ENCODE results near the gene RASL11A. TPM values are rescaled to one million over a fixed set of nuclear protein-coding genes. Genes with fewer than 3 reads are reported as not detected.

RASL11A gene
- total RNA-seq, 1 experiment from 2014 or later, result 2.7 TPM

DNA sequence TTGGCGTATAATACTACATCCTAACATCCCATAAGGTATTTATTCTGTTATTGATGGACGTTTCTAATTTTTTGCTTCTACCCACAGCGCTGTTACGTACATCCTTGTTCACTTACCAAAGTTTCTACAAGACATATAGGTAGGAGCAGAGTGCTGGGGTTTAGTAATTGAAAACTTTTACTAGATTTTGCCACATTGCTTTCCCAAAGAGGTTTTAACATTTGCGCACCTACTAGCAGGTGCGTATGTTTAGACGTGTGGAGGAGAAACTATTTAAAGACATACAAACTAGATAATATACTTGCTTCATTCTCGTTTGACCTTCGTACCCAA lies 19.8 kb upstream of the RASL11A start:
- H3K23me2 ChIP-seq (ENCODE audit: insufficient read length, low read depth, low read length, poor library complexity, severe bottlenecking), result peaks cover 10% of the 10 kb centered on the region
- no peaks in the 10 kb centered on the region for H3K9me3 ChIP-seq (ENCODE audit: control insufficient read depth, low read depth, low read length)
- H4K20me1 ChIP-seq (ENCODE audit: control insufficient read depth, insufficient read depth, insufficient read length), result no peaks in the 10 kb centered on the region
- TF ChIP-seq, protein P1, sequence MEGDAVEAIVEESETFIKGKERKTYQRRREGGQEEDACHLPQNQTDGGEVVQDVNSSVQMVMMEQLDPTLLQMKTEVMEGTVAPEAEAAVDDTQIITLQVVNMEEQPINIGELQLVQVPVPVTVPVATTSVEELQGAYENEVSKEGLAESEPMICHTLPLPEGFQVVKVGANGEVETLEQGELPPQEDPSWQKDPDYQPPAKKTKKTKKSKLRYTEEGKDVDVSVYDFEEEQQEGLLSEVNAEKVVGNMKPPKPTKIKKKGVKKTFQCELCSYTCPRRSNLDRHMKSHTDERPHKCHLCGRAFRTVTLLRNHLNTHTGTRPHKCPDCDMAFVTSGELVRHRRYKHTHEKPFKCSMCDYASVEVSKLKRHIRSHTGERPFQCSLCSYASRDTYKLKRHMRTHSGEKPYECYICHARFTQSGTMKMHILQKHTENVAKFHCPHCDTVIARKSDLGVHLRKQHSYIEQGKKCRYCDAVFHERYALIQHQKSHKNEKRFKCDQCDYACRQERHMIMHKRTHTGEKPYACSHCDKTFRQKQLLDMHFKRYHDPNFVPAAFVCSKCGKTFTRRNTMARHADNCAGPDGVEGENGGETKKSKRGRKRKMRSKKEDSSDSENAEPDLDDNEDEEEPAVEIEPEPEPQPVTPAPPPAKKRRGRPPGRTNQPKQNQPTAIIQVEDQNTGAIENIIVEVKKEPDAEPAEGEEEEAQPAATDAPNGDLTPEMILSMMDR (conservative IDR thresholded peaks at IDR 0.05), result no peak
- peaks cover 22% of the 10 kb centered on the region for H3K79me2 ChIP-seq (ENCODE audit: insufficient read depth, low read length)
- H3K14ac ChIP-seq (ENCODE audit: insufficient read depth, low read length), result no peak overlapping the region
- H4K91ac ChIP-seq (ENCODE audit: insufficient read length, low read depth, low read length), result no peak overlapping the region
- DNase-seq, result no peak
- no peak overlapping the region for H3K27ac ChIP-seq (ENCODE audit: insufficient read length, low read depth, low read length)
- no peaks in the 10 kb centered on the region for H3K27me3 ChIP-seq (ENCODE audit: insufficient read depth, low read length)
- peaks cover 34 to 44% (median 40%) of the 10 kb centered on the region in 3 experiments for H3K36me3 Mint-ChIP-seq (ENCODE audit: insufficient read depth in 1 of 3, low read depth in 3 of 3)
- no peak overlapping the region for H3K23ac ChIP-seq (ENCODE audit: insufficient read length, low read depth, low read length)
- no peak overlapping the region for H2AK5ac ChIP-seq (ENCODE audit: insufficient read length, low read length)
- no peak overlapping the region for H2BK20ac ChIP-seq (ENCODE audit: low read depth, low read length, poor library complexity, severe bottlenecking)
- H2BK5ac ChIP-seq (ENCODE audit: insufficient read length, low read length), result no peak overlapping the region
- H4K5ac ChIP-seq (ENCODE audit: insufficient read length, low read depth, low read length), result no peak overlapping the region
- no peak overlapping the region for H3K56ac ChIP-seq (ENCODE audit: insufficient read length, low read depth, low read length)
- H3K27ac Mint-ChIP-seq, result peak overlapping the region; percentile 97 to 100 (median 98)
- H3K9me3 Mint-ChIP-seq, result peaks cover 0 to 5% of the 10 kb centered on the region in 2 experiments; a peak in 1 of 5 replicates
- H3K4me3 Mint-ChIP-seq, result peak overlapping the region; percentile 93 to 95
- H2BK15ac ChIP-seq (ENCODE audit: low read depth, low read length), result no peak overlapping the region
- no CpG with 5 or more reads among the region's 9 CpGs for WGBS (ENCODE audit: extremely low coverage, insufficient read length, low lambda C conversion rate)
- no peak overlapping the region for H2BK120ac ChIP-seq (ENCODE audit: low read depth, low read length, poor library complexity, severe bottlenecking)
- H2BK12ac ChIP-seq (ENCODE audit: insufficient read length, low read depth, low read length), result no peak overlapping the region
- no peak overlapping the region for H3K18ac ChIP-seq (ENCODE audit: insufficient read length, low read depth, low read length)
- no peak overlapping the region for H3T11ph ChIP-seq (ENCODE audit: low read length)
- H3K4ac ChIP-seq (ENCODE audit: low read depth, low read length), result no peak overlapping the region
- H3K9ac ChIP-seq (ENCODE audit: extremely low read depth, insufficient read length, low read length), result peak overlapping the region; percentile 99
- no peaks in the 10 kb centered on the region for H3K27me3 Mint-ChIP-seq (ENCODE audit: low read depth)
- H3K4me2 ChIP-seq (ENCODE audit: insufficient read depth, insufficient read length, low read length), result peak overlapping the region; percentile 96
- no peaks in the 10 kb centered on the region for H3K4me1 ChIP-seq (ENCODE audit: insufficient read depth, low read length)
- H4K8ac ChIP-seq (replicated peaks; ENCODE audit: insufficient read length, low read depth, low read length), result no peak overlapping the region
- no peak overlapping the region for H2AFZ ChIP-seq (ENCODE audit: low read length)
- peaks cover 18 to 29% of the 10 kb centered on the region in 2 experiments for H3K4me1 Mint-ChIP-seq
- H3K79me1 ChIP-seq (ENCODE audit: insufficient read depth, low read depth, low read length, poor library complexity, severe bottlenecking), result no peaks in the 10 kb centered on the region

Measured in H9 (cell line).